COR-L47 (cell line): Measurements from ENCODE around the gene ACLY.
"Not testable (repeated sequence)": the region's sequence is repeated elsewhere in the genome, so short reads cannot be mapped to it uniquely, and the experiment has no call there.

Experiments
- DNase-seq: peaks from one replicate; lab custom pipeline; 2025; lab: John Stamatoyannopoulos, UW

ACLY gene

GRCh38 chr17:41871789-41872188 is 47.0 kb downstream of the ACLY start:
- DNase-seq: no peak

DNA sequence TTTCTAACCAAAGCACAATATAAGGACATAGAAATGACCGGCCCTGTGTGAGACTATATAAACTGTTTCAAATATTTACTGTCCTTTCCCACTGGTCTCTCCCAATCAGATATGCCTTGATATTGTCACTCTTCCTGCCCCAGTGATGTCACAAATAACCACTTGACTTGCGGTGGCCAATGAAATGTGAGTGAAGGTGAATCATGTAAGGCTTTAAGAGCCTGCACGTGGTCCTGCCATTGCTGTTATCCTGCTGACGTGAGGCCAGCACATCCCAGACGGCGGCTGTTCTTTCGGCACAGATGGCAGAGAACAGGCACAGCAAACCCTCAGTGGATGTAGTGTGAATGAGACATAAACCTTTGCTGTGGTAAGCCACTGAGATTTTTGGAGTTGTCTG is 48.1 kb downstream of the ACLY start:
- no peak for DNase-seq

- no peak for DNase-seq
These were observed 48.7 kb downstream of the ACLY start for GRCh38 chr17:41870097-41870496.

GRCh38 chr17:41869426-41869825 is 49.3 kb downstream of the ACLY start:
- no peak for DNase-seq

DNA sequence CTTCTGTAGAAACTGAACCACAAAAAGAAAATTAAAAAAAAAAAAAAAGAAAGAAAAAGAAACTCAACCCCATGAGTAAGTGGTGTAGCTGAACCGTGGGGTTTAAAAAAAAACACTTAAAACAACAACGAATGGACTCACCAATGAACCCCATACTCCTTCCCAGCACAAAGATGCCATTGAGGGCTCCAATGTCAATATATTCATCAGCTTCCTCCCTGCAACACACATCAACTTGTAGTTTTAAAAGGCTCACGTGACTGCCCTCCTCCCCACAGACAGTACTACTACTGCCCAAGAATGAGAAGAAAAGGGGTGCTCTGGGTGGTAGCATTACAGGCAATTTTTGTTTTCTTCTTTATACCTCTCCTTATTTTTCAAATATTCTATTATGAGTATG is 50.2 kb downstream of the ACLY start:
- no peak for DNase-seq

DNA sequence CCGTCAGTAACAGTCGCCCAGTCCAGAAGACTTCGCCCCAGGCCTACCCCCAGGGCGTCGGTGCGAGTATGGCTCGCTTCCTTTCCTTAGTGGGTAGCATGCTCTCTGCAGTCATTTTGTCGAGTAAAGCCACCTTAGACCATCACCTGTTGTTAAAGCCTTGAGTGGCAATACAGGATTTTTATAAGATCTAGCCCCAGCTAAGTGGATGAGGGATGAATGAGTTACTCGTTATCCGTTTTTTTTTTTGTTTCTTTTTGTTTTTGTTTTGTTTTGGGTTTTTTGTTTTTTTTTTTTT is 53.2 kb downstream of the ACLY start:
- DNase-seq: no peak

GRCh38 chr17:41864836-41865595 is 53.7 kb downstream of the ACLY start, which contains the start of gene KLHL11:
TSS of gene KLHL11 (minus strand) at chr17:41865423. CDS start at chr17:41865370, 53 bp downstream.
- DNase-seq: peak; percentile 87

- DNase-seq: no peak
These were observed 54.3 kb downstream of the ACLY start for GRCh38 chr17:41864498-41864835.

DNA sequence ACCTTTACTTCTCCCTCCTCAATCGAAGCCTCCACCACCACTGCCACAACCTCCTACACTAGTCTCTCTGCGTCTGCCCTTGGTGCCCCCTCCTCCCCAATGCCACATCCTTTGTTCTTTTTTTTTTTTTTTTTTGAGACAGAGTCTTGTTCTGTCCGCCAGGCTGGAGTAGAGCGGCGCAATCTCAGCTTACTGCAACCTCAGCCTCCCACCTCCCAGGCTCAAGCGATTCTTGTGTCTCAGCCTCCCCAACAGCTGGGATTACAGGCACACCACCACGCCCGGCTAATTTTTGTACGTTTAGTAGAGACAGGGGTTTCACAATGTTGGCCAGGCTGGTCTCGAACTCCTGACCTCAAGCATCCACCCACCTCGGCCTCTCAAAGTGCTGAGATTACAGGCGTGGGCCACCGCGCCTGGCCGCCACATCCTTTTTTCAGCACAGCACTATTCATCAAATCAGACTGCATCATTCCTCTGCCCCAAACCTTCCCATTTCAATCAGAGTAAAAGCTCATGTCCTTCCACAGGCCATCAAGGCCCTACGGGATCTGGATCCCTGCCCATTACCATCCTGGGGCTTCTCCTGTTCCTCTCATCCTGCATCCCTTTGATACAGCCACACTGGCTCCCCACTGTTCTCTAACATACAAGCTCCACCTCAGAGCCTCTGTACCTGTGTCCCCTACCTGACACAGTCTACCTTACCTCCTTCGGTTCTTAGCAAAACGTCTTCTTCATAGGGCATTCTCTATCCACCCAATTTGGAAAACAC is 55.5 kb downstream of the ACLY start:
- no peak for DNase-seq

GRCh38 chr17:41860254-41860931 is 58.4 kb downstream of the ACLY start:
- DNase-seq: no peak

GRCh38 chr17:41851382-41851781 is 67.4 kb downstream of the ACLY start:
- not testable (repeated sequence) for DNase-seq

DNA sequence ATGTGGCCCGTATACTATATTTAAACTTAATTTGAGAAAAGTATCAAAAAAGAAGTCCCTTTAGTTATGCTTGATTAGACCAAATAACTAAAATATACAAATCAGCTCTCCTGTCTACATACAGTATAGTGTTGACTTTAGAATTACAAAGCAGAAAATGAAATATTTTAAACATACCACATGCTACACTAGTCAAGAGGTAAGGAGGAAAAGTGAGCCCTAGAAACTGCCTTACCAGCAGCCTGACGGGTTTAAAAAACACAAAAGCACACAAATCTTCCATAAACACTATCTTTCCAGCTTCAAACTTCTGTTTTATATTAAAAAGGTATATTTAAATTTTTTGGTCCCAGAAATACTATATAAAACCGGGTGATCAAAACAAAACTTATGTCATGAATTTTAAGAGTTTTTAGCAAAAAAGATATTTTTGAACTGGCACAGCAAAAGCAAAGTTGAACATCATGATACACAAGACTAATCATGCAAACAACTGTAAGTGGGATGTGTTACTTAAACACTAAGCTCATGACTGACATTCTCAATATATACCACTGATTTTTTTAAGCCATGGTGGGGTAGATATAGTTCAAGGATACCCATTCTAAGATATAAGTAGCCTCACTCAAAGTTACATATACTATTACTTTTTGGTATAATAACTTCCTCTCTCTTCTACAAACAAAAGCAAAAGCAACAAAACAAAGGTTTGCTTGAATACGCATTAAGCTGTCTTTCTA is 69.3 kb downstream of the ACLY start:
- no peak for DNase-seq

GRCh38 chr17:41848788-41849187 is 70.0 kb downstream of the ACLY start:
- no peak for DNase-seq

- DNase-seq: no peak
These were observed 73.8 kb downstream of the ACLY start for GRCh38 chr17:41844971-41845370.

DNA sequence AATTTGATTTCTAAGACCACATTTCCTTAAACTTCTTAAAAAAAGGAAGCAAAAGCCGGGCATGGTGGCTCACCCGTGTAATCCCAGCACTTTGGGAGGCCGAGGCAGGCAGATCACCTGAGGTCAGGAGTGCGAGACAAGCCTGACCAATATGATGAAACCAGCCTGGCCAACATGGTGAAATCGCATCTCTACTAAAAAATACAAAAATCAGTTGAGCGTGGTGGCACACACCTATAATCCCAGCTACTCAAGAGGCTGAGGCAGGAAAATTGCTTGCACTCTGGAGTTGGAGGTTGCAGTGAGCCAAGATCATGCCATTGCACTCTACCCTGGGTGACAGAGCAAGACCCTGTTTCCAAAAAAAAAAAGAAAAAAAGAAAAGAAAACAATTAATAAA is 78.0 kb downstream of the ACLY start:
- not testable (repeated sequence) for DNase-seq

DNA sequence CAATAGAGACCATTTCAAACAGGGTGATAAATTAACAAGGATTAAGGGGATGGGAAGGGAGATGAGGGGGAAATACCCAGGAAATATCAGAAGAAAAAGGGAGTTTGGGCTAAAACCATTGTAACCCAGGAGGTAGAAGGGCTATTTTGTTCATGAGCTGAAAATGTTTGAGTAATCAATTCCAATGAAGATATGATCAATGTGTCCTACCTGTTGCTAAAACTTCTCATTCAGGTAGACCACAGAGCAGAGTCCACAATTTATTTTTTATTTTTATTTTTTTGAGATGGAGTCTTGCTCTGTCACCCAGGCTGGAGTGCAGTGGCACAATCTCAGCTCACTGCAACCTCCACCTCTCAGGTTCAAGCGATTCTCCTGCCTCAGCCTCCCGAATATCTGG is 79.3 kb downstream of the ACLY start:
- DNase-seq: not testable (repeated sequence)

DNA sequence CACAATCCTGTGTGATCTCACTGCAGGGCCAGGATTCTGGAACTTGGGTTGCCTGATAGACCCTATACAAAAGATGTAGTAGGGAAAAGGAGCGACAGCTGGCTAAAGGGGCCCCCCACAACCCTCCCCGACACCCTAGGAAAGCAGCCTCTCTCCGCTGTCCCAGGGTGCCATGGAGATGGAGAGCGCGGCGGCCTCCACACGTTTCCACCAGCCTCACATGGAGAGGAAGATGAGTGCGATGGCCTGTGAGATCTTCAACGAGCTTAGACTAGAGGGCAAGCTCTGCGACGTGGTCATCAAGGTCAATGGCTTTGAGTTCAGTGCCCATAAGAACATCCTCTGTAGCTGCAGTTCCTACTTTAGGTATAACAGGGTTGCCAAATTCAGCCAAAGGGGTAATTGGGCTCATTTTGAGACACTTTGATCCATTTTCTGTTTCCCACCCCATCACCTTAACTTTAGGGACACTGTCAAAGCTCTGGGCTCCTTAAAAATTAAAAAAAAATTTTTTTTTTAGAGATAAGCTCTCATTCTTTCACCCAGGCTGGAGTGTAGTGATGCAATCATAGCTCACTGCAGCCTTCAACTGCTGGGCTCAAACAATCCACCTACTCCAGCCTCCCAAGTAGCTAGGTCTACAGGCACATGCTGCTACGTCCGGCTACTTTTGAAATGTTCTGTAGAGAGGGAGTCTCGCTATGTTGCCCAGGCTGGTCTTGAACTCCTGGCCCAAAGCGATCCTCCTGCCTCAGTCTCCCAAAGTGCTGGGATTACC is 80.8 kb downstream of the ACLY start, which contains the start of gene KLHL10:
Gene KLHL10 (plus strand): TSS at position 65 of the 778 bp plus-strand sequence. CDS start 108 bp downstream, at position 173.
- DNase-seq: no peak

GRCh38 chr17:41836550-41837196 is 82.1 kb downstream of the ACLY start:
- DNase-seq: no peak

DNA sequence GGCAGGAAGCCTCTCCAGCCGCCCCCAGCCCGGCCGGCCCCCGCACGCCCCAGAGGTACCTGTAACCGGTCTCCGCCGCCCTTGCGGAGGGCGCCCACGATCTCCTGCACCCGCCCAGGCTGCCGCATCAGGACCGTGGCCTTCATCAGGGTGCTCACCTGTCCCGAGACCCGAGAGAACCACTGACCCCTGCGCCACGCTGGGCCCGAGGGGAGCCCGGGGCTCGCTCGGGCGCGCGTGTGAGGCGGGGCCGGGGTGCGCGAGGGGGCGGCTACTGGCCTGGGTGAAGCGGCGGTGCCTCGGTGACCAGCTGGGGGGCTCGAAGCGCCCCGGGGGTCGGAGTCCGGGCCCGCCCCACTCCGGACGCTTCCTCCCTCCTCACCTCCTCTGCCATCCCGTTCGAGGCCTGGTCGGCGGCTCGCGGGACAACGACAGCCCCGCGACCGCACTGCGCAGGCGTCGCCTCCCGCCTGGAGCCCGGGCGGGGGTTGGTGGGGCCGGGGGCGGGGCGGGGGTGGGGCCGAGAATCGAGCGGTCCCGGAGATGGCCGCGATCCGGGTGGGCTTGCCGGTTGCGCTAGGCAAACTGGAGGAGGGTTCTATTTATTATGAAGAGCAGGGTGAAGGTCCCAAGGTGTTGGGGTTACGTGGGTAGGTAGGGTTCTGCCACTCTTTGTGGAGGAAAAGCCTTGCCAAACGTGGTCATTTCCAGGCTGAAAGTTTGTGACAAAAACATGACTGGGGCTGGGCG is 82.8 kb downstream of the ACLY start, which contains the start of gene NT5C3B:
Gene NT5C3B (minus strand): TSS at position 433 of the 750 bp plus-strand sequence. CDS start 39 bp downstream, at position 394.
- no peak for DNase-seq

DNA sequence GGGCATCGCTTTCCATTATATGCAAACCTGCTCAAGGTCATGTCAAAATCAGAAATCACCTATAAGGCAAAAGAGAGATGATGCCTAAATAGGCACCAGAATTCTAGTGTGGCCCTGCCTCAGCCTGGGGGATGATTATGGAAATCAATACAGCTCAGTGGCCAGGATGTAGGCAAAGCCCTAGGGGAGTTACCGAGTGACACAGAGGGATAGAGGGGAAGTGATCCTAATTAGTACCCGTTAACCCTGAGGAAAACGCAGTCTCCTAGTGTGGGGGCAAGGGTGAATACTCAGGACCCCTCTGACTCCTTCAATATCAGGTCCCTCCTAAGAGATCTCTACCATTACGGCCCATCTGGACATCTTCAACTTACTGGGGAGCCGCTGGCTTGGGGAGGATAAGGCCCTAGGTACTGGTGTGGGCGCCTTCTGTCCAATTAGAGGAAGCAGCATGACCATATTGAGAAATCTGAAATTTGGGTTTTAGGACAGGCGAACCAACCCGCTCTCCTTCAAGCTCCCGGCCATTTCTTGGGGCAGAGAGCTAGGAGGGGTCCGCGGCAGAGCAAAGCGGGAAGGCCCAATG is 83.4 kb downstream of the ACLY start:
- DNase-seq: no peak
